ENCODE measurements around the gene SASH3. TPM values are rescaled to one million over a fixed set of nuclear protein-coding genes. Genes with fewer than 3 reads are reported as not detected.

The SASH3 gene
- total and polyA plus RNA-seq, 2 donors, result 2.6 to 6.4 TPM

DNA sequence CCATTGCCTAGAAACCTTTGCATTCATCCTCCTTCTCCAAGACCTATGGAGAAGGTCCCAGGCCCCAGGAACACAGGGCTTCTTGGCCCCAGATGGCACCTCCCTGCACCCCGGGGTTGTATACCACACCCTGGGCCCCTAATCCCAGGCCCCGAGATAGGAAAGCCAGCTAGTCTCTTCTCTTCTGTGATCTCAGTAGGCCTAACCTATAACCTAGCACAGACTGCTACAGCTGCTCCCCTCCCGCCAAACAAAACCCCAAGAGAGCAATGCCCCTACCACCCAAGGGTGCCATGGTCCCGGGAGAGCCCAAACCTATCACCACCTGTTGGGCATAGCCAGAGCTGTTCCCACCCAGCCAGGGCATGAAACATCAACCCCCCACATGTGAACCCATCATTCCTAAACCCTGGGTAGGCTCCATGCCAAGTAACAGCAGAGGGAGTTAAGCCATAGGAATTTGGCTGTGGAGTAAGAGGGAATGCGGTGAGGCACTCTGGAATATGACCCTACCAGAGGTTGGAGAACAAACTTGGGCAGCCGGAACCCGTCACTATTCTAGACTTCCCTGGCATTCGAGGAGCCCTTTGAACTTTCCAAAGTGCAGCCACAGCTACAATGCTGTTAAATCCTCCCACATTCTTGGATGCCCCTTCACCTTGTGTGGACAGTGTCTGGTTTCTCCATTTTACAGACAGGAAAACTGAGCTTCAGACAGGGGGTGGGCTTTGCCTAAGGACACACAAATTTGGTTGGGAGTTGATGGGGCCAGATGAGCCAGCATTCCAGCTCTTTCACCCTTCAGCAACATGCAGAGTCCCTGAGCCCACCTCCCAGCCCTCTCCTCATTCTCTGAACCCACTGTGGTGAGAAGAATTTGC is 10.9 kb upstream of the SASH3 start:
- Histone ChIP-seq H3K4me1 (ENCODE audit: insufficient read depth) (no peaks in the 10 kb centered on the region), H3K27ac (ENCODE audit: low read depth) (no peak overlapping the region), H3K36me3 (ENCODE audit: insufficient read depth) (no peaks in the 10 kb centered on the region), H3K4me3 (ENCODE audit: low read depth, low read length) (no peak overlapping the region)
- no peak for DNase-seq (ENCODE audit: extremely low spot score)
- 78% methylated on average over 8 of the region's 8 CpGs for WGBS

DNA sequence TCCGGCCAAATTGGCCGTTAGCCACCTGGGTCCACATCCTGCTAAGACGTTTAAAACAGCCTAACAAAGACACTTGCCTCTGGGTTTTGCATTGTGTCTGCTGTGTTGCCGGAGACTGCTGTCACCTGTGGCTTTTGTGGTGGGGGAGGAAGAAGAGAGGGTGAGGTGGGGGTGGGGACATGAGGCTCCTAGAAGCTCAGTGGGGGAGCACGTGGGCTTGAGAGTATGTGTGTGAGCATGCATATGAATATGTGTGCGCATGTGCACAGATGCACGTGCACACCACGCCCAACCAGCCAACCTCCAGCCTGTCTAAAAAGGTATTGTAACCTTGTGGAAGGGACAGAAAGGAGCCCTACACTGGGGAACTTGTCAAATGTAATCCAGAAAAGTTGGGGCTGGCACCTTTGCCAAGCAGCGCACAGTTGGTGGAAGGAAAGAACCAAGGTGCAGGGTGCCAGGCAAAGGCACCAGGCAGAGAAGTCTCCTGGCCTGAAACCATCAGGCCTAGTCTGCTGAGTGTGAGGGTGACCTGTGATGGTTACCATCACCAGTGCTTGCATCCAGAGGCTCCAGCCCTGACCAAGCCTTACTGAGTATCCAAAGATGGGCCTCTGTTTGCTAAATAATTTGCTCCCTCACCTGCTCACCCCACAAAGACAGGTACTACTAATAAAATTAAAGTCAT is 10.1 kb upstream of the SASH3 start:
- DNase-seq (ENCODE audit: extremely low spot score), result no peak
- 69% methylated on average over 9 of the region's 9 CpGs for WGBS

DNA sequence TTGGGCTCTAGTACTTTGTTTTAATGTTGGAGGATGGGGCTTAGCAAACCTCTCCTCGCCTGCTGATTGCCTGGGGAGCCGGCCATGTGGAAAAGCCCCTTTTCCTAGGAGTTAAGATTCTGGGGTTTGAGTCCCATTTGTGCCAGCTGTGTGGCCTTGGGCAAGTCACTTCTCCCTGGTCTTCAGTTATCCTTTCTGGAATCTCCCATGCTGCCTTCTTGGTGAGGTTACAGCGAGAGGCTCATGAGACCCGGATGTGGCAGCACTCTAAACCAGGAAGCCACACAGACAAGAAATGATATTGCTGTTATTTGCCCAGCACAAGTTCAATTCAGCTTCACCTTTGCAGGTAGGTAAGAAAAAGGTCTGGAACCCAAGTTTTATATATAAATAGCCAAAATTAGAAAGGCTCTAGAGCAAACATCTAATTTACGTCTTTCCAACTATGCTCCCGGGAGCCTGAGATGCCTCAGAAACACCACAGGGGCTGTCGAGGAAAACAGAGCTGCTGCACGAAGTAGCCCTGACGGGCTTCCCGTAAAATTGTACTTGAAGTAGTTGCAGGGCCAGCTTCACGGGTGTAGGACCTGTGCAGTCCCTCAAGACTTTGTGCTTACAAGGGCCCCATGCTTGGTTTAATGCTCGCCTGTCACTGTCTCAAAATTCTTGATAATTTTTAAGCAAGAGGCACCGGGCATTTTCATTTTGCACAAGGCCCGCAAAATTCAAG is 8.3 kb upstream of the SASH3 start:
- no peaks in the 10 kb centered on the region for H3K4me1 ChIP-seq (ENCODE audit: insufficient read depth)
- DNase-seq (ENCODE audit: extremely low spot score), result no peak
- H3K4me3 ChIP-seq (ENCODE audit: low read depth, low read length), result no peak overlapping the region
- WGBS, result 68% methylated on average over 14 of the region's 14 CpGs
- no peaks in the 10 kb centered on the region for H3K36me3 ChIP-seq (ENCODE audit: insufficient read depth)
- H3K27ac ChIP-seq (ENCODE audit: low read depth), result no peak overlapping the region

More for the DNA sequence above, 10.1 kb upstream of the SASH3 start:
- H3K4me1 ChIP-seq (ENCODE audit: insufficient read depth), result no peaks in the 10 kb centered on the region
- H3K4me3 ChIP-seq (ENCODE audit: low read depth, low read length), result no peak overlapping the region
- no peak overlapping the region for H3K27ac ChIP-seq (ENCODE audit: low read depth)
- H3K36me3 ChIP-seq (ENCODE audit: insufficient read depth), result no peaks in the 10 kb centered on the region

DNA sequence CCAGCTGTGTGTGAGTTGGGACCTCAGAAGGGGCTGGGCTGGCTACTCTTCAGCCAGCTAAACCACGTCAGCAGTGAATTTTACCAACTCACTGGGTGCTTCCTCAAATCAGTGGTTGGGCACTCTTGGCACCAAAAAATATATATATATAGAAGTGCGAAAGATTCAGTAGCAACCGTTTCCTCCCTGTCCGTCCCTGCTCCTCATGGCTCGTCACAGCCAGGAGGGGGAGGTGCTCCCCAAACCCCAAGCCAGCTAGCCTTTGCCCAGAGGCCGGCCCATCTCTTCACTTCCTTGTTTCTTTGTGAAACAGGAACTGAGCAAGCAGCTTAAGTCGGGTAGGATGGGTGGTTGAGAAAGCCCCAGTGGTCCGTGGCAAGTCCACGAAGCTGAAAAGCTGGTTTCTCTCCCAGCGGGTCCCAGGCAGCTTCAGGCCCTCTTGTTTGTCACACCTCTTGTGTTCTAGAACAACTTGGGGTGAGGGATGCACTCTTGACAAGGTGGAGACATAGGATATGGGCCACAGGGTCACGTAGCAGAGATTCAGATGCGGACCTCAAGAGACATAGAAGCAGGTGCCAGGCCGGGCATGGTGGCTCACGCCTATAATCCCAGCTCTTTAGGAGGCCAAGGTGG is 6.8 kb upstream of the SASH3 start:
- WGBS, result 75% methylated on average over 14 of the region's 14 CpGs
- H3K36me3 ChIP-seq (ENCODE audit: insufficient read depth), result no peaks in the 10 kb centered on the region
- no peak for DNase-seq (ENCODE audit: extremely low spot score)
- H3K4me1 ChIP-seq (ENCODE audit: insufficient read depth), result no peaks in the 10 kb centered on the region
- H3K4me3 ChIP-seq (ENCODE audit: low read depth, low read length), result no peak overlapping the region
- H3K27ac ChIP-seq (ENCODE audit: low read depth), result no peak overlapping the region

DNA sequence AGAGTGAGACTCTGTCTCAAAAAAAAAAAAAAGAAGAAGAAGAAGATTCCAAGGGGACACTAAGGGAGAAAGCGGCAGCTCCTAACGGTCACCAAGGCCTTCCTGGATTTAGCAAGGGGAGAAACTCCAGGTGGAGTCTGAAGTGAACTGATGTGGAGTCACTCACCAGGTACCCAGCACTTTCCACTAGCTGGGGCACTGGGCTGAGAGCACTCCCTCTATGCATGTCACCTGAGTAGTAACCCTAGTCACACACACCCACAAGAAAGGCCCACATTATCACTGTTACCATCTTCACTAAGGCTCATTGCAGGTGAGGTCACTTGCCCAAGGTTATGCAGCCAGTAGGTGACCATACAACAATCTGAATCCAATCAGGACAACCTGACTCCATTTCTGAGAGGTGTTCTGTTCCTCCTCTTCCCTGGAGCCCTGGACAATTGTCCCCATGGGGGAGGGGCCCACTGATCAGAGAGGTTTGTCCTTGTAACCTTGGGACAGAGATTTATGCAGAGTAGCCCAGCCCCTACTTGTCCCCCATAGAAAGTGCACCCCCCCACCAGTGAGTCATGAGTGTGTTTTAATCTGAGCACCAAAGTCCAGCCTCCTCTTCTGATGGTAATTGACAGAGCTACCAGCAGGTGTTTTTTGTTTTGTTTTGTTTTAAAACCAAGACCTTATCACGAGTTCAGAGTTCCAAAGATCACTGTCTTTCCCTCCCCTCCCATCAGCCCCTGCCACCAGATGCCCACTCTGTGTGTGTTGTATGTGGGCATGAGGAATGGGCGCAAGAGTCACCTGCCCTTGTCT is 5.9 kb upstream of the SASH3 start:
- Histone ChIP-seq H3K4me3 (ENCODE audit: low read depth, low read length) (no peak overlapping the region), H3K4me1 (ENCODE audit: insufficient read depth) (no peaks in the 10 kb centered on the region), H3K27ac (ENCODE audit: low read depth) (no peak overlapping the region), H3K36me3 (ENCODE audit: insufficient read depth) (no peaks in the 10 kb centered on the region)
- DNase-seq (ENCODE audit: extremely low spot score), result no peak
- WGBS, result 84% methylated on average over 4 of the region's 4 CpGs

DNA sequence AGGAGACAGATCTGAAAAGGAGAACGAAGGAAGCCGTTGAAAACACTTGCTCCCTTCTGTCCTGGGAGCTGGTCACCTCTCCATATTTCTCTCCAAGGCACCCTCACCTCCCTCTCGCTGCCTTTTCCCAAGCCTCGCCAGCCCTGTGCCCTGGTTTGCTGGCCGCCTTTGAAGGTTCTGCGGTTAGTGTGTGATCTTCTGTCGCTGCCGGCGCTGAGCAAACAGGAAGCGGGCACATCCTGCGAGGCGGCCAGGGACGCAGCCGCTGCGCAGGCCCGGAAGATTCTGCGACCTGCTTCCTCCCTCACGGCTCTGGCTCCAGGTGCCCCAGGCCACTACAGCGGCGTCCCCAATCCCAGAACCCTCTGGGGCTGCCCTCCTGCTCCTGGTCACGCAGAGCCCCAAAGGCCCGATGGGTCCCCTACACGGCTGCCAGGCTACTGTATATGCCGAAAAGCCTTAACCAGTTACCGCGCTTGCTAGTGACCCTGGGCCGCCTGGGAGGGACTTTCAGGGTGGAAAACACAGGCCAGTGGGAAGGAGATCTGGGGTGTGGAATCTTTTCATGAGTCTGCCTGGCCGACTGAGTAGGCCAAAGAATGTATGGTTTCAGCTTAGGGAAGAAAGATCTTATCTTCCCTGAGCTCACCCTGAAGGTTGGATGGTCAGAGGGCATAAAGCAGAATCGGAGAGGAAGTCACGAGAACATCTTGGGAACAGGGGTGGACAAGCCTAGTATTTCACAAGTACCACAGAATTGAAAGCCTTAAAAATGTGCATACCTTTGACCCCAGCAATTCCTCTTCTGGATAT is 2.3 kb upstream of the SASH3 start:
- H3K4me3 ChIP-seq (ENCODE audit: low read depth, low read length), result no peak overlapping the region
- WGBS, result 57% methylated on average over 30 of the region's 30 CpGs
- no peaks in the 10 kb centered on the region for H3K4me1 ChIP-seq (ENCODE audit: insufficient read depth)
- peak overlapping the region; percentile 14 for H3K27ac ChIP-seq (ENCODE audit: low read depth)
- no peak for DNase-seq (ENCODE audit: extremely low spot score)
- no peaks in the 10 kb centered on the region for H3K36me3 ChIP-seq (ENCODE audit: insufficient read depth)

DNA sequence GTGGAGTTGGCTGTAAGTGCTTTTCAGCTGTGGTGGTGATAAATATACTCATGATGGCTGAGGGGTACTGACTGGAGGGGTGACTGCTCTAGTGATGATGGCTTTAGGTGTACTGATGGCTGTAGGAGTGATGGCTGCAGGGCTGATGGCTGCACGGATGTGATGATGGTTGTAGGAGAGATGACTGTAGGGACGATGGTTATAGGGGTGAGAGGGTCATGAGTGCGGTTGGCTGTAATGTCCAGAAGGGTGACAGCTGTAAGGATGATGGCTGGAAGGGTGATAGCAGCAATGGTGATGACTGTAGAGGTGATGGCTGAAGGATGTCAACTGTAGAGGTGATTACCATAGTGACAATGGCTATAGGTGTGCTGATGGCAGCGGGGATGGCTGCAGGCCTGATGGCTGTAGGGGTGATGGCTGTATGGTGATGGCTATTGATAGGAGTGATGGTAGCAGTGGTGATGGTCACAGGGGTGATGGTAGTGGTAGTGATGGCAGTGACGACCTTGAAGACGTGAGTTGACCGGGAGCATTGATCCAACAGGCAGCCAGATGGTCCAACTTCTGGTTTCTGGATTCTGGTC is 570 bp upstream of the SASH3 start:
- H3K4me1 ChIP-seq (ENCODE audit: insufficient read depth), result no peaks in the 10 kb centered on the region
- no peak overlapping the region for H3K27ac ChIP-seq (ENCODE audit: low read depth)
- no peak for DNase-seq (ENCODE audit: extremely low spot score)
- WGBS, result 91% methylated on average over 7 of the region's 7 CpGs
- H3K36me3 ChIP-seq (ENCODE audit: insufficient read depth), result no peaks in the 10 kb centered on the region
- no peak overlapping the region for H3K4me3 ChIP-seq (ENCODE audit: low read depth, low read length)

DNA sequence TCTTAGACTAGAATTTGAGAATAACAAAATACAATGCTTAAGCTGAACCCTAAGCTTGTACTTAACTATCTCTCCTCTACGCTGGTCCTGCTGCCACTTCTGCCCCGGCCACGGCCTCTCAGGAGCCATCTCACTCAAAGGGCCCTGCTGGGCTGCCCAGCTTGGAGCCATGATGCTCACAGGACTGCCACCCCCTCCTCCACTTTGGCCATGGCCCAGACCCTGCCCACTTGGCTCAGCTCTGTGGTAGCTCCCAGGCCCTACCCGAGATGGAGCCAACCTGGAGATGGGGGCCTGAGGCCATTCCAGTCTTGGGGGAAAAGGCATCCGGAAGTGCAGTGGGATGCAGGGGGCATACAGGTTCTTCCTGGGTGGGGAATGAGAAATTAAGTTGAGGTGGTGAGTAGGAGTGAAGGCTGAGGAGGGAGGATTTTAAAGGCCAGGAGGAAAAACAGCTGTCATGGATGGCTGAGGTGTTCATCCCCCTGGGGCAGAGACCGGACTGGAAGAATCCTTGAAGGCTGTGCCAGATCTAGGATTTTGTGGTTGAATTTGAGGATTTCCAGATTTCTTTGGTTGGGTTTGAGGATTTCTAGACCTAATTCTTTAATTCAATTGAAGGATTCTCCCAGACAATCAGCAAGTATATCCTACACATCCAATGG is 824 bp downstream of the SASH3 start:
- no peaks in the 10 kb centered on the region for H3K36me3 ChIP-seq (ENCODE audit: insufficient read depth)
- DNase-seq (ENCODE audit: extremely low spot score), result no peak
- H3K4me3 ChIP-seq (ENCODE audit: low read depth, low read length), result peak overlapping the region; percentile 16
- H3K4me1 ChIP-seq (ENCODE audit: insufficient read depth), result no peaks in the 10 kb centered on the region
- WGBS, result 74% methylated on average over 6 of the region's 6 CpGs
- H3K27ac ChIP-seq (ENCODE audit: low read depth), result no peak overlapping the region

DNA sequence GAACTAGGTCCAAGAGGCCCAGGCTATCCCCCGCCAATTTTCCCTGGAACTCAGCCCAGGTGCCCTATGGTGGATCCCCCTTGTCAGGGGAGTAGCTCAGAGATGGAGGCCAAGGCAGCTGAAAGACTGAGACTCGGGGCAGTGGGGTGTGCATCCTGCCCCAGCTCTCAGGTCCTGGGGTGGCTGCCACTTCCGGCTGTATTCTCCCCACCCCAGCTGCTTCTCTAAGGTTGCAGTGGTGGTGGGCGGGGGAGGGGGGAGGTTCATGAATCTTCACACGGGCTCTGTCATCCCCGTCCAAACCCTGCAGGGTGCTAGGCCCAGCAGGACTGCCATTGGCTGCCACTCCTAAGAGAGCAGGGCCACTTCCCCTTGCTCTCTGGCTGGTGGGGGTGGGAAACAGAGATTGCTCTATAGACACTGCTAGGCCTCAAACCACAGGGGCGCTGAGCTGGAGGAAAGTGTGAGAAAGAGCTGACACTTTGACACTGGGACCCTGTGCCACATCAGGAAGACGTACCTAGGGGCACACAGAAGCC is 1.5 kb downstream of the SASH3 start:
- no peaks in the 10 kb centered on the region for H3K36me3 ChIP-seq (ENCODE audit: insufficient read depth)
- H3K27ac ChIP-seq (ENCODE audit: low read depth), result no peak overlapping the region
- no peak for DNase-seq (ENCODE audit: extremely low spot score)
- 64% methylated on average over 8 of the region's 8 CpGs for WGBS
- peak overlapping the region; percentile 16 for H3K4me3 ChIP-seq (ENCODE audit: low read depth, low read length)
- no peaks in the 10 kb centered on the region for H3K4me1 ChIP-seq (ENCODE audit: insufficient read depth)

DNA sequence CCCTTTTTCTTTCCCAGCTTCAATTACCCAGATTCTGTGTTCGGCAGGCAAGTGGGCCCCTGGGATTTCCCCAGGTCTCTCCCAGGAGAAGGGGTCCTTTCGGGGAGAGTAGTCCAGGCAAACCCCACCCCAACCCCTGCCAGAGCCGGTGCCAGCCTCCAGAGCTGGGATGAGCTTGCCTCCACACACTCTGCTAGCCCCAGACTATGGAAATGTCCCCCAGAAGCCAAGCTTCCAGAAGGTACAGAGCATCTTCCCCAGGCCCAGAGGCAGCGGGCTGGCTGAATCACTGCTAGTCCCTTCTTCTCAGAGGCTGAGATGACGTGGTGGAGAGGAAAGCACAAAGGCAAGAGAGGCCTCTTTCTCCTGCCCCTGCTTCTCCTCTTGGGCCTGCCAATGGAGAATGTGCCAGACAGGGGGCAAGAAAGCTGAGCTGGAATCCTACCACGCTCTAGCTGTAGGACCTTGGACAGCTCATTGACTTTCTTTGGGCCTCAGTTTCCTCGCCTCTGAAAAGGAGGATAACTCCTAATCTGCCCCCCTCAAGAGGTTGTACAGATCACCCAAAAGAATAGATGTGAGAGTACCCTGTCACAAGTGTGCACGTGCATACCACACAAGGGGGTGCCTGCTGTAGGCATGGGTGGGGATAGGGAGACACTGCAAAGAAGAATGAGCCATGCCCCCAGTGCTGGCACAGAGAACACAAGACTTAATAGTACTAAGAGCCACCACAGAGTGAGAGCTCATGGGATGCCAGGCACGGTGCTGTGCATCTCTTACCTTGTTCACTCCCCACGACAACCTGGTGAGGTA is 2.1 kb downstream of the SASH3 start:
- DNase-seq (ENCODE audit: extremely low spot score), result no peak
- H3K4me3 ChIP-seq (ENCODE audit: low read depth, low read length), result no peak overlapping the region
- no peaks in the 10 kb centered on the region for H3K4me1 ChIP-seq (ENCODE audit: insufficient read depth)
- H3K36me3 ChIP-seq (ENCODE audit: insufficient read depth), result no peaks in the 10 kb centered on the region
- H3K27ac ChIP-seq (ENCODE audit: low read depth), result no peak overlapping the region
- WGBS, result 93% methylated on average over 10 of the region's 10 CpGs

DNA sequence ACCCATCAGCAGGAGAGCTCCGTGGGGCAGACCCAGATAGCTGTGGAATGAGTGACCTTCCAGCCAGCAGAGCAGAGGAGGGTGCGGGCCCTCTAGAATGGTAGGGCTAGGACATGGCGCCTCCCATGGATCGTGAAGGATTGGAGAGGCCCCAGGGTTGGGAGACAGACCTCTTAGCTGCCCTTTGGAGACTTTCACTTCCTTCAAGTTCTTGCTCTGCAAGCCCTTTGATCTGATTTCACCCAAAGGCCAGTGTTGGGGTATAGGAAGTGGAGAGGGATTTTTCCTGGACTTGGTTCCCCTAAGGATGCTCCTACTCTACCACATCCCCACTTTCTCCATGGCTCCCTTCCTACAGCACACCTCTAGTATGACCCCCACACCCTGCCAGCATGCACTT is 3.0 kb downstream of the SASH3 start:
- Histone ChIP-seq H3K27ac (ENCODE audit: low read depth) (no peak overlapping the region), H3K4me3 (ENCODE audit: low read depth, low read length) (no peak overlapping the region), H3K36me3 (ENCODE audit: insufficient read depth) (no peaks in the 10 kb centered on the region), H3K4me1 (ENCODE audit: insufficient read depth) (no peaks in the 10 kb centered on the region)
- DNase-seq (ENCODE audit: extremely low spot score), result no peak
- 79% methylated on average over 4 of the region's 4 CpGs for WGBS

All from urinary bladder (tissue), 4 donors.